HepG2 (cell line): ENCODE data around the gene BRPF1. TPM values are rescaled to one million over a fixed set of nuclear protein-coding genes. Genes with fewer than 3 reads are reported as not detected.

Experiments
- EP300 ChIP-seq, 3 experiments: sonication (generic) in 1 of 3; formaldehyde crosslinking in 1 of 3; IDR thresholded peaks; 2 replicates each; pipeline versions ENCODE4 v1.5.1 to v1.6.1; 2011 to 2020; ENCODE audit warnings: low read depth in 2 of 3, low read length in 2 of 3, borderline replicate concordance in 1 of 3, improper control_type of control experiment in 1 of 3, mild to moderate bottlenecking in 1 of 3, missing genetic modification reagents in 1 of 3, moderate library complexity in 1 of 3
- GTF3A ChIP-seq: sonication (generic); formaldehyde crosslinking; conservative IDR thresholded peaks from 2 replicates; pipeline ENCODE4 v1.4.0; 2020; ENCODE audit warnings: mild to moderate bottlenecking, missing genetic modification reagents
- KDM1A ChIP-seq: IDR thresholded peaks from 2 replicates; pipeline ENCODE4 v1.6.1; 2016; ENCODE audit warnings: missing compliant biosample characterization
- MYC ChIP-seq: sonication (generic); formaldehyde crosslinking; IDR thresholded peaks from 2 replicates; pipeline ENCODE4 v1.9.0; 2021; ENCODE audit warnings: missing genetic modification reagents, borderline replicate concordance
- NR2F1 ChIP-seq, 2 experiments: fragments of 450-650 bp in 1 of 2; formaldehyde crosslinking in 1 of 2; IDR thresholded peaks; 2 replicates each; pipeline versions ENCODE4 v1.5.0 to v1.6.1; 2016 to 2020; ENCODE audit warnings: mild to moderate bottlenecking in 1 of 2, missing compliant biosample characterization in 1 of 2, missing genetic modification reagents in 1 of 2, moderate library complexity in 1 of 2
- SPEN ChIP-seq: sonication (generic); formaldehyde crosslinking; IDR thresholded peaks from 2 replicates; pipeline ENCODE4 v1.5.1; 2020; ENCODE audit warnings: low read depth, mild to moderate bottlenecking, missing genetic modification reagents
- SYNCRIP ChIP-seq: fragments of 200-400 bp; formaldehyde crosslinking; IDR thresholded peaks from 2 replicates; pipeline ENCODE4 v1.6.1; 2018; ENCODE audit warnings: mild to moderate bottlenecking, low read depth, low read length; ENCODE audit not compliant: insufficient read depth
- USF2 ChIP-seq, 2 experiments: sonication (generic) in 1 of 2; formaldehyde crosslinking in 1 of 2; IDR thresholded peaks; 2 replicates each; pipeline versions ENCODE4 v1.5.1 to v1.6.1; 2011 to 2020; ENCODE audit warnings: borderline replicate concordance in 1 of 2, low read depth in 1 of 2, low read length in 1 of 2, mild to moderate bottlenecking in 1 of 2, missing genetic modification reagents in 1 of 2, moderate library complexity in 1 of 2
- ZHX2 ChIP-seq, 2 experiments: sonication (generic) in 1 of 2; formaldehyde crosslinking in 1 of 2; IDR thresholded peaks; 2 replicates each; pipeline versions ENCODE4 v1.6.1 to v1.9.0; 2014 to 2022; ENCODE audit warnings: antibody characterized with exemption in 1 of 2, borderline replicate concordance in 1 of 2, inconsistent platforms in 1 of 2, low read depth in 1 of 2, missing genetic modification reagents in 1 of 2
- ZNF3 ChIP-seq: IDR thresholded peaks from 2 replicates; pipeline ENCODE4 v1.7.0; 2017; ENCODE audit warnings: inconsistent platforms
- ZNF687 ChIP-seq: sonication (generic); formaldehyde crosslinking; IDR thresholded peaks from 2 replicates; pipeline ENCODE4 v1.5.1; 2020; ENCODE audit warnings: mild to moderate bottlenecking, missing genetic modification reagents, moderate library complexity
- ZNF746 ChIP-seq: sonication (generic); formaldehyde crosslinking; IDR thresholded peaks from 2 replicates; pipeline ENCODE4 v1.8.0; 2022; ENCODE audit warnings: mild to moderate bottlenecking, missing genetic modification reagents
- ZNF761 ChIP-seq: sonication (generic); formaldehyde crosslinking; conservative IDR thresholded peaks from 2 replicates; pipeline ENCODE4 v1.4.0; 2020; ENCODE audit warnings: mild to moderate bottlenecking, missing genetic modification reagents
- ZSCAN20 ChIP-seq: sonication (generic); formaldehyde crosslinking; IDR thresholded peaks from 2 replicates; pipeline ENCODE4 v1.4.0; 2020; ENCODE audit warnings: missing genetic modification reagents, mild to moderate bottlenecking, borderline replicate concordance
- polyA plus RNA-seq, 8 experiments: library from polyadenylated mRNA; depleted of rRNA in 3 of 8; stranded (reverse) in 7 of 8; unstranded in 1 of 8; fragments of >200 nt; fragmentation: Illumina TruSeq in 4 of 8; extraction: Trizol in 4 of 8; gene quantifications; 2 replicates each; pipeline versions ENCODE4 v1.2.1 to v1.2.3, GENCODE V29; 2011 to 2016; ENCODE audit warnings: low read depth in 4 of 8, missing spikeins in 1 of 8, mixed read lengths in 1 of 8; ENCODE audit not compliant: insufficient read depth in 1 of 8
- total RNA-seq, 5 experiments: library from RNA; depleted of rRNA; stranded (reverse); fragments of >200 nt; fragmentation: Illumina TruSeq; extraction: Trizol; gene quantifications; 2 replicates each; pipeline ENCODE4 v1.2.3, GENCODE V29; 2016; ENCODE audit warnings: low read depth in 1 of 5

BRPF1 gene
- total and polyA plus RNA-seq, 2 of the 13 experiments (the other 11 are each of a cell fraction or from before 2014, with no cell fraction given): 7.3 to 10.0 TPM

- TF ChIP-seq NR2F1 (CRISPR knock-in tag; IDR thresholded peaks at IDR 0.05) (peak; percentile 41 to 54; a peak in 2 of 4 replicates), ZNF687 (CRISPR knock-in tag) (peak; percentile 35), ZNF3 (CRISPR knock-in tag) (peak; percentile 33; the same call in 1 of the 2 replicates), KDM1A (CRISPR knock-in tag) (peak; percentile 79; the same call in 1 of the 2 replicates), EP300 (IDR thresholded peaks at IDR 0.05; ENCODE audit: low read depth in 2 of 2, low read length in 2 of 2) (peak in 1 of 2 experiments; percentile 34; a peak in 1 of 4 replicates), EP300 (CRISPR knock-in tag; IDR thresholded peaks at IDR 0.05; ENCODE audit: borderline replicate concordance) (no peak), ZHX2 (IDR thresholded peaks at IDR 0.05; ENCODE audit: low read depth) (peak; percentile 19; the same call in 1 of the 2 replicates), ZHX2 (CRISPR knock-in tag; IDR thresholded peaks at IDR 0.05; ENCODE audit: borderline replicate concordance) (no peak), SPEN (0 out of 2 replicates have a peak, but pooled peaks have one; percentile 46), ZNF746 (CRISPR knock-in tag) (0 out of 2 replicates have a peak, but pooled peaks have one; percentile 23), ZSCAN20 (CRISPR knock-in tag) (no peak), MYC (CRISPR knock-in tag) (0 out of 2 replicates have a peak, but pooled peaks have one; percentile 11), GTF3A (peak; percentile 76; the same call in 1 of the 2 replicates), SYNCRIP (no peak), USF2 (IDR thresholded peaks at IDR 0.05; ENCODE audit: low read depth, low read length) (peak; percentile 94), USF2 (CRISPR knock-in tag; IDR thresholded peaks at IDR 0.05; ENCODE audit: borderline replicate concordance) (peak; percentile 92; the same call in 1 of the 2 replicates), ZNF761 (no peak)
These were observed 38.8 kb downstream of the BRPF1 start (continued) for GRCh38 chr3:9770276-9770812.
